HG03064 (cell line): ENCODE measurements around the gene CCDC110.

Experiments
- ATAC-seq: cut with Tn5 transposase; IDR thresholded peaks from one replicate; pipeline ENCODE4 v1.9.1; 2021; ENCODE audit warnings: low read depth; ENCODE audit not compliant: unreplicated experiment

CCDC110 gene

DNA sequence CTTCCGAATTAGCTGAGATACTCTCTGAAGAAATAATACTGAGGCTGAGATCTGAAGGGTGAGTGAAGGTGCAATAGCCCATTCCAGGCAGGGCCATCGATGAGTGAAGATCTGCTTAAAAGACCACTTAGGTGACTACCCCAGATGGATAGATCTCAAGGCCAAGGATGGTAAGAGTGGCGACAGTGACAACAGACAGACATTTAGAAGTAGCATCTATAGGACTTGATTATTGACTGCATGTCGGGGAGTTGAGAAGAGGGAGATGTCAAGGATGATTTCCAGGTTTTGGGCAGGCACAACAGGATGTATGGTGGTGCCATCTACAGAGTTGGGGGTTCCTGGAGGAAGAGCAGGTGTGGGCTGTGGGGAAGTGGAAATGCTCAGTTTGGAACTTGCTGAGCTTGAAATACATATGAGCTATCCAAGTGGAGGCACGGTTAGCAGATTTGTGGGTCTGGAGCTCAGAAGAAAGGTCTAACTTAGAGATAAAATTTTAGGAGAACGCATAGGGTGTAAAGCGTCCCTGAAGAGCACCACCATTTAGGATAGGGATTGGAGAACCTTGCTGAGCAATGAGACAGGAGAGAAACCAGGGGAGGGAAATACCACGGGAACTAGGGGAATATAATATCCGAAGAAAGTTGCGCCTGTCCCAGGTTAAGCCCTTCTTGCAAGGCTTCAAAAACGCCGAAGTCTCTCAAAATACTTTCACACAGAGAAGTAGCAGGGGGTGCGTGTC lies 46.5 kb downstream of the CCDC110 start:
- ATAC-seq: no peak

DNA sequence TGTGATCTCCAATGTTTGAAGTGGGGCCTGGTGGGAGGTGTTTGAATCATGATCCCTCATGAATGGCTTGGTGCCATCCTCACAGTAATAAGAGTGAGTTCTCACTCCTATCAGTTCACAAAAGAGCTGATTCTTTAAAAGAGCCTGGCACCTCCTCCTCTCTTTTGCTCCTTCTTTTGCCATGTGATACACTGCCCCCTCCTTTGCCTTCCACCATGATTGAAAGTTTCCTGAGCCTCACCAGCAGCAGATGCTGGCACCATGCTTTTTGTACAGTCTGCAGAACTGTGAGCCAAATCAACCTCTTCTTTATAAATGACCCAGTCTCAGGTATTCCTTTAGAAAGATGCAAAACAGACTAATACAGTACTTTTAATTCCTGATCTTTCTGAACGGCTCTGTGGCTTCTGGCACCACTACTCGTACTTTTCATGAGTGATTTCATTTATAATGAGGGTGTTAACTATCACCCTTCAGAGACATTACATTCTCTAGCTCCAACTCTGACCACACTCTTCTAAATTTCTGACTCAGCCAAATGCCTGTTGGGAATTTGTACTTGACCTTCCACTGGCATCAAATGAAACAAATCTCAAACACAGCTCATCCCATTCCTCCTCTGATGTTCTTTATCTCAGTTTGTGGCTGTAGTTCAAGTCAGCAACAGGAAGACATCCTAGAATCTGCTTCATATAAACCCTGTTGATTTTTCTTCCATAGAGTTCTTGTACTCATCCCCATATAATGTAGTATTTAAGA lies 50.0 kb downstream of the CCDC110 start:
- no peak for ATAC-seq

DNA sequence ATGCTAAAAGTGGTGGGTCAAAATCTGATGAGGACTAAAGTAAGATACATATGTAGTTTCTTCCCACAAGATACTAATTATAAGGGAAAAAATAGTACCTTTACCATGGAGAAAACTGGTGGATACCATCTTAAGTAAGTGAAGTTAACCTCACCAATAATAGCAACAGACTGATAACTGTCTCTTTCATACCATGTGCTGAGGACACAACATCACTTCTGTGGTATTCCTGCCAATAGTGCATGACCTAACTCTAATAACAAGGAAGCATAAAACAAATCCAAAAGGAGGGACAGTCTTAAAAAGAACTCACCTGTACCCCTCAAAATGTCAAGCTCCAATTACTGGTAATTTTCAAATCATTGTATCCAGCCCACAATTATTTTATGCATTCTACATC lies 54.6 kb downstream of the CCDC110 start:
- ATAC-seq: no peak

DNA sequence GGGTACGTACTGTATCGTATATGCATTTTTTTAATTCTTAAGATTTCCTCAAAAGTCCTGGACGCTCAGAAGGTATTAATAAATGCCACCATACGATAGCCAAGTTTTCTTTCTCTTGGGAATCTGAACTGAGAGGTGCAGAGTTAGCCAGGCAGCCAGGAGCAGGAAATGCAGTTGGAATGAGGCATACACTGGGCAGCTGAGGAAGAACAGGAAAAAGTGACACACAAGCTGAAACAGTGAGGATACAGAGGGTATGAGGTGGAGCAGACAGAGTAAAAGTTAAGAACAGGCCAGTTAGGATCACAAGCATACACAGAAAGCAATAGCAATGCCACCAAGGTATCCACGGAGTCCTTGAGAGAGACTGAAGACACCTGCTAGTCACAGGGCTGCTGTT lies 59.1 kb downstream of the CCDC110 start:
- no peak for ATAC-seq

DNA sequence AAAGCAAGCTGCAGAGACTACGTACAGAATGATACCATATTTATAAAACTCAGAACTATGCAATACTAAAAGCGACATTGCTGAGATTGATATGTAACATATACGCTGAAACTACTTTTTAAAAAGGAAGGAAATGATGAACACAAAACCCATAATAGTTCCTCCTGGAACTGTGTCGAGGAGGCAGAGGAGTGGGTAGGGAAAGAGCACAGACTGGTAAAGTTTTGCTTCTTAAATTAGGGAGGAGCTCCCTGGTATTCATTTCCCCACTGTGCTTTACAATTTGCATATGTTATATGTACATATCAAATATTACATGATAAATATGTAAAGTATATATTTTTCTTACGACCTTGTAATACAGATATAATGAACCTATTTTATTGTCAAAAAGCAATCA lies 59.7 kb downstream of the CCDC110 start:
- ATAC-seq: no peak

DNA sequence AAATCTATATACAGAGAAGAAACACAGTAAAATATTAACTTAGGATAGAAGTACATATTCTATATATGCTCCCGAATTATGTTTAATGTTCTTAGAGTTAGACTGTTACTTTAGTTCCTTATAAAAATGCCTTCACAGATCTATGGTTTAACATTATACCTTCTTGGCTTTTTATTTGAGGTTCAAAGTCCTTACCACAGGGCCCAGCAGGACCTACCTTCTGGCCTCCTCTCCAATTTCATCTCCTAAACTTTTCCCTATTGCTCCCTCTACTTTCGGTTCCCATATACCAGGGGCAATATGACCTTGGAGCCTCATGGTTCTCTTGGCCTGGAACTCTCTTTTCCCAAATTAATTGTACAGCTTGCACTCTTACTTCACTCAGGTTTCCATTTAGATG lies 63.1 kb downstream of the CCDC110 start:
- ATAC-seq: no peak

DNA sequence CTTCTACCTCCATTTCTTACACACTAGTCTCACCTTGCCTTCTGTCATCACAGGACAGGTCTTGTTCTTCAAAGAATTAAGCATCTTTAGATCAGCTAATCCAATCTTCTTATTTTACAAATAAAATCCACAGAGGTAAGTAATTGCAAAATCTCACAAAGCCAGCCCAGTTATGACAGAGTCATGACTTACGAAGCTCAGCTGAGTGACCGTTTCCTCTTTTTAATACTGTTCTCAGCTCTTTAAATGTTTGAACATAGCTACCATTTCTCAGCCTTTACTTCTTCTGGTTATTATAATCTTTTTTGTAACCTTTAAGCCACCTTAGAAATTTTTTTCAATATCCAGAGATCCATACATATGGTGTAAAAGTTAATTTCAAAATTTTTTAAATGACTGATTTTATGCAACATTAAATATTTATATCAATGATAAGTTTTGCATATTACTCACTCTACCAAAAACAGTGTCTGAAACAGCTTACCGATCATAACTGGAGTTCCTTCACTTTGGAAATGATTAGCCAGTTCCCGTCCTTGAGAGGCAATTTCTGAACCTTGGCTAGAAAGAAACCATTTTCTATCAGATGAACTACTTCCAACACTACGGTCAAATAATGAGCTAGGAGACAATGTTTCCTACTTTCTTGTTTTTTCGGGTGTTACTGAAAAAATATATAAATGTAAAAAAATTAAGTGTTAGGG lies 66.1 kb downstream of the CCDC110 start:
- ATAC-seq: no peak

DNA sequence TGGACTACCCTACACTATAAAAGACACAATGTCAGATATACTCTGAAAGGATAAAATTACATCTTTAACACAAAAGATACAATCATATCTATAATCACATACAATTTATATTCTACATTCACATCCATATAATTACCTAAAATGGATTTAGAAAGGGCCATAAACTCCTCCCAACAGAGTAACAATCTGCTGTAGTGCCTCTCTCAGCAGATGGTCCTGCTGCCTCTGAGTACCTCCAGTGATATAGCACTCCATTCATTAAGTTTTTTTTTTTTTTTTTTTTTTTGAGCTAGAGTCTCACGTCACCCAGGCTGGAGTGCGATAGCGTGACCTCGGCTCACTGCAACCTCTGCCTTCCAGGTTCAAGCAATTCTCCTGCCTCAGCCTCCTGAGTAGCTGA lies 67.5 kb downstream of the CCDC110 start:
- ATAC-seq: no peak

DNA sequence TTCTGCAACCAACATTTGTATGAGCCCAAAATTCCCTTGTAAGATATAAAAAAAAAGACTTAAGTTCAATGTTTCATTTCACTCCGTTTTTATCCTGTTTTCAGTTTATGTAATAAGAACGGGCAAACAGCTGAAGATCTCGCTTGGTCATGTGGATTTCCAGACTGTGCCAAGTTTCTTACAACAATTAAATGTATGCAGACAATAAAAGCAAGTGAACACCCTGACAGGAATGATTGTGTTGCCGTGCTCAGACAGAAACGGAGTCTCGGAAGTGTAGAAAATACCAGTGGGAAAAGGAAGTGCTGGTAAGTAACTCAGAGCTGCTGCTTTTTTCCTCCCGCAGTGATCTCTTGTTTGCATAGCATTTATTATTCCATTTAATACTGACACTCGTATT lies 72.1 kb downstream of the CCDC110 start:
- ATAC-seq: no peak

DNA sequence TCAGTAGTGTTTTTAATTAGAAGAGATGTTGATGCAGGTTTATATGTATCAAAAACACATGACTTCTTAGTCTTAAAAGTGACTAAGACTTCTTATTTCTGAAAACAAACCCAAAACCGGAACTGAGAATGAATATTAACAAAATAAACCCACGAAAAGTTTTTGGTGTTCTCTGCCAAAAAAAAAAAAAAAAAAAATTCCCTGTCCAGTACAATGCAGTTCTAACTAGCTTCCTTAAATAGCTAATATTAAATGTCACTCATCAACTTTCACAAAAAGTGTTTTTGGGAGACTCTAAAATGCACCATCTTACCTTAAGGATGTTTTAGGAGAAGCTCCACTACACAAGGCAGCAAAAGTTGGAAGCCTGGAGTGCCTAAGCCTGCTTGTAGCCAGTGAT lies 72.9 kb downstream of the CCDC110 start:
- ATAC-seq: no peak

DNA sequence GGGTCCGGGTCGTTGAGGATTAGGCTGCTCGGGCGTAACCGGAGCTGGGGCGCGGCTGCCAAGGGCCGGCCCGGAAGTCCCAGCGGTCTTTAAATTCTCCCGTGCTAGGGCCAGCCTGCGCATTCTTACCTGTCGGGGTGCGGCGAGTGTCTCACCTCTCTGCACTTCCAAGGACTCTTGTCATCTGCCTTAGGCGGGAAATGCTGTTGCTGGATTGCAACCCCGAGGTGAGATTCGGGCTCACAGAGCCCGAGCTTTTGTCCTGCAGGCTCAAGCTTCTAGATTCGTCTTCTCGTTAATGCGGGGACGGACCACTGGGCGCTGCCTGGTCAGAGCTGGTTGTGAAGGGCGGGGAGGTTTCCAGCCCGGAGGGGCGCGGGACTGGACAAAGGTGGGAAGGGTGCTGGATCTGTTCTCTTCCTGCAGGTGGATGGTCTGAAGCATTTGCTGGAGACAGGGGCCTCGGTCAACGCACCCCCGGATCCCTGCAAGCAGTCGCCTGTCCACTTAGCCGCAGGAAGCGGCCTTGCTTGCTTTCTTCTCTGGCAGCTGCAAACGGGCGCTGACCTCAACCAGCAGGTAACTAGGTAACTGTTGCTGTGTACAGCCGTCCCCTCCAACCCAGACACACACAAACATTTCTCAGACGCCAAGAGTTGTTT lies 74.7 kb downstream of the CCDC110 start, which contains the start of gene ANKRD37:
Gene ANKRD37, plus strand, starts transcription at position 118 of the 662 bp plus-strand sequence. Its CDS starts 83 bp downstream, at position 201.
- no peak for ATAC-seq

DNA sequence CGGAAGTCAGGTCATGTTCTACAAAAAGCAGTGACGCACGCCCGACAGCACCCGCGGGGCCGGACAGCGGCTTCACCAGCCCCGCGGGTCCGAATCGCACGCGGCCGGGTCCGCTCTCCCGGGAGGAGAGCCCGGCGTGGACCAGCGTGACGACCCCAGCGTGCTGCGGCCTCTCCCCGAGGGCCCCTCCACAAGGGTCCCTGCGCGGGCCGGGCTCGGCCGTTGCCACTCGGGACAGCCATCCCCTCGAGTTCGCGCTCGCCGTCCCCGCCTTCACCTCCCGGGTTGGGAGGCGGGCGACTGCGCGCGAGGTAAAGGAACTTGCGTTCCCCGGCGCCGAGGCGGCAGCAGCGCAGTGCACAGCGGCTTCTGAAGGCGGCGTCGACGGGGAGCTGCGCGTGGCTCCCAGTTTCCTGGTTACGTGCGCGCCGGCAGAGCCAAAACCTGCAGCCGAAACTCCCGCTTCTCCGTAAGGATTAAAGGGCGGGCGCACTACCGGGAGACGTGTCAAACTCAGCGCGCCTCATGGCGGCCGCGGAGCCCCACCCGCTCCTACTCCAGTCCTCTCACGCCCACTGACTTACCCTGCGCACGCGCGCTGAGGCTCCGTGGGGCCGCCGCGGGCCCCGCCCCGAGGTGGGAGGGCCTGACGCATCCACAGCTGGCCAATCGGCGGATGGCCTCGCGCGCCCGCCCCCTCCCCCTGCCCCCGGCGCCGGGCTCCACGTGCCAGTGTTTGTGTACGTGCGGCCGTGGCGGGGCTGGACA lies 75.4 kb downstream of the CCDC110 start:
- ATAC-seq: peak; percentile 72

DNA sequence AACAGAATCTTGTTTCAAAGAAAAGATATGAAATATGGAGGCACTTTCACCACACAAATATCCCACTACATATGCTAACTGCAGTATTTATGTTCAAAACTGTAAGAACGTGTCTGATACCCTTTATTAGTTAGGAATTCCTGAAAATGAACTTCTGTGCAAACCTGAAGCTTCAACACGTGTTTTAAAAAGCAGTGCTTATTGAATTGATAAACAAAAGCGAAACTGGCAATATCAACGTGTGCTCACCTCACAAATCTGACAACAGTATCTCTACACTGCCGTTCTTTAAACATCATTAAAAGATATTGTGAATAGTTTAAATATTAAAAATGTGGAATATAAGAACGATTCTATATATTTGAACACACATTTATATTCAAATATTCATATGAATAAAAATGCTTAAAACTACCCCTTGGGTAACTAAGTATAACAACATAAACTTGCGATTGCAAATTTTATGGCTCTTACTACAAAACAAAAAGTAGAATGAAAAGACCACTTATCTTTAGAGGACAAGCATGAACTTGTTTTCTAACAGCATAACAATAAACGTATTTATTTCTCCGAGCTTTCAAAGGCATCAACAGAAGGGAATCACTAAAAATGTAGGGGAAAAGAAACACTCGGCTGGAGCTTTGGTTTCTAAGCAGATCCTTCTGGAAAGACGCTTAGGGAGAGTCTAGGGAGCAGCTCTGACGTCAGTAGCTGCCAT lies 76.1 kb downstream of the CCDC110 start, which contains the start of gene LRP2BP:
Gene LRP2BP, minus strand, starts transcription at position 687 of the 718 bp plus-strand sequence. CDS start 17,738 bp downstream, outside the sequence.
- no peak for ATAC-seq
